Measurements from ENCODE around the gene CACNB4.
"Not testable (repeated sequence)": the region's sequence is repeated elsewhere in the genome, so short reads cannot be mapped to it uniquely, and the experiment has no call there.

Gene CACNB4

DNA sequence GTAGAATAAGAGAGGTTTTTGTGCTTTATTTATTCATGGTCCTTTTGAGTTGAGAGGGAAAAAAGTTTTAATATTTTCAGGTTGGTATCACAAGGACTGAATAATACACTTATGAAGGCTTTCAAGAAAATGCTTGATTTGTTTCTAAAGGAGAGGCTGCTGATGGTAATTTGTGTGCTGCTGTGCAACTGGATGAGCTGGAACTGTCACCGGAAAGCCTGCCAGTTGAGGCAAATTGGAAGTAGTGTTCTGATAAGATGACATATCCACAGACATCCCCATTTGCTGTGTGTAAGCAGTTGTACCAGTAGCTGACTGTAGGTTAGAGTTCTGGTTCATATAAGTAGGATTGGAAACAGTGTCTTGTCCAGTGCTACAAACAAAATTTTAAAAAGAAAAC lies 21.6 kb upstream of the CACNB4 start:
- H3K9me2 ChIP-seq (replicated peaks; ENCODE audit: low read depth, low read length) = no peaks in the 10 kb centered on the region
- no peak overlapping the region for H2AFZ ChIP-seq (ENCODE audit: low read length)
- H3K79me2 ChIP-seq (ENCODE audit: insufficient read depth, low read length) = no peaks in the 10 kb centered on the region
- no peaks in the 10 kb centered on the region for H3K4me1 ChIP-seq (ENCODE audit: insufficient read depth, low read length, poor library complexity, severe bottlenecking)
- no peaks in the 10 kb centered on the region for H3F3A ChIP-seq (ENCODE audit: low read depth)
- H3K4me3 ChIP-seq (ENCODE audit: low read length, poor library complexity, severe bottlenecking) = no peak overlapping the region
- H4K20me1 ChIP-seq (ENCODE audit: insufficient read depth, low read length, poor library complexity, severe bottlenecking) = no peaks in the 10 kb centered on the region
- H3K9ac ChIP-seq (ENCODE audit: low read depth, low read length, poor library complexity, severe bottlenecking) = no peak overlapping the region
- no peaks in the 10 kb centered on the region for H3K27me3 ChIP-seq (ENCODE audit: insufficient read depth, low read length, poor library complexity, severe bottlenecking)
- no peaks in the 10 kb centered on the region for H3K9me3 ChIP-seq (ENCODE audit: insufficient read depth, low read depth, low read length)
- TF ChIP-seq CTCF (conservative IDR thresholded peaks at IDR 0.05; ENCODE audit: low read length) (no peak), EZH2phosphoT487 (IDR thresholded peaks at IDR 0.05; ENCODE audit: borderline replicate concordance) (no peak)
- no peak overlapping the region for H3K4me2 ChIP-seq (ENCODE audit: low read depth, low read length, poor library complexity, severe bottlenecking)
- H3K36me3 ChIP-seq (ENCODE audit: insufficient read depth, low read length) = peaks cover 11% of the 10 kb centered on the region; the same call in 1 of the 2 replicates

- Histone ChIP-seq H4K20me1 (ENCODE audit: insufficient read depth, low read length, poor library complexity, severe bottlenecking) (no peaks in the 10 kb centered on the region), H3K9me3 (ENCODE audit: insufficient read depth, low read depth, low read length) (no peaks in the 10 kb centered on the region), H3K4me2 (ENCODE audit: low read depth, low read length, poor library complexity, severe bottlenecking) (no peak overlapping the region), H3K4me3 (ENCODE audit: low read length, poor library complexity, severe bottlenecking) (no peak overlapping the region), H3F3A (ENCODE audit: low read depth) (no peaks in the 10 kb centered on the region), H3K79me2 (ENCODE audit: insufficient read depth, low read length) (no peaks in the 10 kb centered on the region), H3K27me3 (ENCODE audit: insufficient read depth, low read length, poor library complexity, severe bottlenecking) (no peaks in the 10 kb centered on the region), H3K4me1 (ENCODE audit: insufficient read depth, low read length, poor library complexity, severe bottlenecking) (no peaks in the 10 kb centered on the region), H3K9ac (ENCODE audit: low read depth, low read length, poor library complexity, severe bottlenecking) (no peak overlapping the region), H3K36me3 (ENCODE audit: insufficient read depth, low read length) (0 out of 2 replicates have a peak, but pooled peaks cover 3% of the 10 kb centered on the region), H2AFZ (ENCODE audit: low read length) (no peak overlapping the region), H3K9me2 (replicated peaks; ENCODE audit: low read depth, low read length) (no peaks in the 10 kb centered on the region)
- no peak for TF ChIP-seq CTCF (conservative IDR thresholded peaks at IDR 0.05; ENCODE audit: low read length)
- TF ChIP-seq EZH2phosphoT487 (IDR thresholded peaks at IDR 0.05; ENCODE audit: borderline replicate concordance) = no peak
Observed at GRCh38 chr2:152115952-152116351, 17.1 kb upstream of the CACNB4 start.

DNA sequence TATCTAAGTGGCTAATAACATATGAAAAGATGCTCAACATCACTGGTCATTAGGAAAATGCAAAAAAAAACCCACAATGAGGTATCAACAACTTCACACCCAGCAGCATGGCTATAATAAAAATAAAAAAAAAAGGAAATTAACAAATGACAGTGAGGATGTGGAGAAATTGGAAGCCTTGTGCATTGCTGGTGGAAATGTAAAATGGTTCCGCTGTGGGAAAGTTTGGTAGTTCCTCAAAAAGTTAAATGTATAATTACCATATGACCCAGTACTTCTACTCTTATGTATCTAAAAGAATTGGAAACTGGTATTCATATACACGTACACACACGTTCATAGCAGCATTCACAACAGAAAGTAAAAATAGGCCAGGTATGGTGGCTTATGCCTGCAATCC lies 15.5 kb upstream of the CACNB4 start:
- Histone ChIP-seq H3F3A (ENCODE audit: low read depth) (no peaks in the 10 kb centered on the region), H3K36me3 (ENCODE audit: insufficient read depth, low read length) (0 out of 2 replicates have a peak, but pooled peaks cover under 1% of the 10 kb centered on the region), H3K4me3 (ENCODE audit: low read length, poor library complexity, severe bottlenecking) (no peak overlapping the region), H3K4me1 (ENCODE audit: insufficient read depth, low read length, poor library complexity, severe bottlenecking) (no peaks in the 10 kb centered on the region), H3K9me3 (ENCODE audit: insufficient read depth, low read depth, low read length) (no peaks in the 10 kb centered on the region), H2AFZ (ENCODE audit: low read length) (no peak overlapping the region), H3K79me2 (ENCODE audit: insufficient read depth, low read length) (no peaks in the 10 kb centered on the region), H3K9me2 (replicated peaks; ENCODE audit: low read depth, low read length) (no peaks in the 10 kb centered on the region), H4K20me1 (ENCODE audit: insufficient read depth, low read length, poor library complexity, severe bottlenecking) (no peaks in the 10 kb centered on the region), H3K4me2 (ENCODE audit: low read depth, low read length, poor library complexity, severe bottlenecking) (no peak overlapping the region), H3K9ac (ENCODE audit: low read depth, low read length, poor library complexity, severe bottlenecking) (no peak overlapping the region), H3K27me3 (ENCODE audit: insufficient read depth, low read length, poor library complexity, severe bottlenecking) (no peaks in the 10 kb centered on the region)
- TF ChIP-seq EZH2phosphoT487 (IDR thresholded peaks at IDR 0.05; ENCODE audit: borderline replicate concordance) (no peak), CTCF (conservative IDR thresholded peaks at IDR 0.05; ENCODE audit: low read length) (no peak)

GRCh38 chr2:152107140-152107539 lies 8.3 kb upstream of the CACNB4 start:
- H3K36me3 ChIP-seq (ENCODE audit: insufficient read depth, low read length); H4K20me1 ChIP-seq (ENCODE audit: insufficient read depth, low read length, poor library complexity, severe bottlenecking); H3K27me3 ChIP-seq (ENCODE audit: insufficient read depth, low read length, poor library complexity, severe bottlenecking); H3K4me3 ChIP-seq (ENCODE audit: low read length, poor library complexity, severe bottlenecking); H3K9me3 ChIP-seq (ENCODE audit: insufficient read depth, low read depth, low read length); H3F3A ChIP-seq (ENCODE audit: low read depth); H3K4me1 ChIP-seq (ENCODE audit: insufficient read depth, low read length, poor library complexity, severe bottlenecking); H3K9me2 ChIP-seq (replicated peaks; ENCODE audit: low read depth, low read length); H2AFZ ChIP-seq (ENCODE audit: low read length); H3K4me2 ChIP-seq (ENCODE audit: low read depth, low read length, poor library complexity, severe bottlenecking); H3K79me2 ChIP-seq (ENCODE audit: insufficient read depth, low read length); H3K9ac ChIP-seq (ENCODE audit: low read depth, low read length, poor library complexity, severe bottlenecking): not testable (repeated sequence)

All from Loucy (cell line).